ENCODE data around the gene PRSS36. TPM values are rescaled to one million over a fixed set of nuclear protein-coding genes. Genes with fewer than 3 reads are reported as not detected.

The PRSS36 gene
- total RNA-seq, 2 donors from 2014 or later, result 4.3 to 4.7 TPM

DNA sequence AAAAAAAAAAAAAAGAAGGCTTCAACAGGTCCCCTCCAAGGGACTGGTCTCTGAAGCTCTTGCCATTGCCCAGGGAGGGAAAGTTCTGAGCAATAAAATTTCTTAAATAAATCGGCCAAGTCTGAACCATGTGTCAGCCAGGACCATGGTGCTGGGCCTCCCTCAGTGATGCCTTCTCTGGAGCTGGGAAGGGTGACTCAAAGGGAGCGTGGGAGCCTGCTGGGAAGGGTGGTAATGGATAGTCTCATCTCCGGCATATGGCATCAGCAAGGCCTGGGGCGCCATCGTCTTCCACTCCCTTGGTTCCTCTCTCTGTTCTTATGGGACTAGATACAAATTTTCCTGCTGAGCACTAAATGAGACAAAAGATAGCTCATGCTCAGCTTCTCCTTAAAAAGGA, 57.5 kb downstream of the PRSS36 start:
- 92% methylated on average over 5 of the region's 5 CpGs for WGBS
- TF ChIP-seq, protein P1, sequence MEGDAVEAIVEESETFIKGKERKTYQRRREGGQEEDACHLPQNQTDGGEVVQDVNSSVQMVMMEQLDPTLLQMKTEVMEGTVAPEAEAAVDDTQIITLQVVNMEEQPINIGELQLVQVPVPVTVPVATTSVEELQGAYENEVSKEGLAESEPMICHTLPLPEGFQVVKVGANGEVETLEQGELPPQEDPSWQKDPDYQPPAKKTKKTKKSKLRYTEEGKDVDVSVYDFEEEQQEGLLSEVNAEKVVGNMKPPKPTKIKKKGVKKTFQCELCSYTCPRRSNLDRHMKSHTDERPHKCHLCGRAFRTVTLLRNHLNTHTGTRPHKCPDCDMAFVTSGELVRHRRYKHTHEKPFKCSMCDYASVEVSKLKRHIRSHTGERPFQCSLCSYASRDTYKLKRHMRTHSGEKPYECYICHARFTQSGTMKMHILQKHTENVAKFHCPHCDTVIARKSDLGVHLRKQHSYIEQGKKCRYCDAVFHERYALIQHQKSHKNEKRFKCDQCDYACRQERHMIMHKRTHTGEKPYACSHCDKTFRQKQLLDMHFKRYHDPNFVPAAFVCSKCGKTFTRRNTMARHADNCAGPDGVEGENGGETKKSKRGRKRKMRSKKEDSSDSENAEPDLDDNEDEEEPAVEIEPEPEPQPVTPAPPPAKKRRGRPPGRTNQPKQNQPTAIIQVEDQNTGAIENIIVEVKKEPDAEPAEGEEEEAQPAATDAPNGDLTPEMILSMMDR (IDR thresholded peaks at IDR 0.05), result no peak
- TF ChIP-seq POLR2A (IDR thresholded peaks at IDR 0.05), result no peak
- TF ChIP-seq POLR2AphosphoS5 (IDR thresholded peaks at IDR 0.05), result no peak
- Histone ChIP-seq H3K4me3 (no peak overlapping the region), H3K27me3 (replicated peaks; ENCODE audit: insufficient read depth) (no peaks in the 10 kb centered on the region), H3K36me3 (peaks cover 0 to 3% of the 10 kb centered on the region in 2 donors), H3K4me1 (replicated peaks) (no peaks in the 10 kb centered on the region), H3K27ac (no peak overlapping the region), H3K9me3 (no peaks in the 10 kb centered on the region)
- no peak for DNase-seq (ENCODE audit: low spot score)
- intact Hi-C loops (cut with DNase I), result loop anchor here (5.0 to 10.0 kb wide), 2 partner anchors 50 to 108 kb away; partner anchors contain the start of gene HSD3B7

DNA sequence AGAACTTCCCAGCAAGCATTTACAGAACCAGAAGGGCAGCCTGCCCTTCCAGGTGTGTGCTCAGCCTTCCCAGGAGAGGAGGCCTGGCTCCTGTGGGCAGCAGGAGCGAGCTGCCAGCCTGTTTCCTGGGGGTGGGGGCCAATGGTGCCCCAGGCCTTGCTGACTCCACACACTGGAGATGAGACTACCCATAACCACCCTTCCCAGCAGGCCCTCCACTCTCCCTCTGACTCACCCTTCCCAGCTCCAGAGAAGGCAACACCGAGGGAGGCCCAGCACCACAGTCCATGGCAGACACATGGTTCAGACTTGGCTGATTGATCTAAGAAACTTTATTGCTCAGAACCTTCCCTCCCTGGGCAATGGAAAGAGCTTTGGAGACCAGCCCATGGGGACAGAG, 59.3 kb downstream of the PRSS36 start:
- DNase-seq (ENCODE audit: low spot score), result no peak
- intact Hi-C loops (cut with DNase I), result loop anchor here (5.0 to 10.0 kb wide), 2 partner anchors 52 to 106 kb away; partner anchors contain the start of gene HSD3B7
- Histone ChIP-seq H3K4me3 (no peak overlapping the region), H3K4me1 (replicated peaks) (no peaks in the 10 kb centered on the region), H3K36me3 (peaks cover 0 to 3% of the 10 kb centered on the region in 2 donors), H3K27ac (no peak overlapping the region), H3K9me3 (no peaks in the 10 kb centered on the region), H3K27me3 (replicated peaks; ENCODE audit: insufficient read depth) (no peaks in the 10 kb centered on the region)
- WGBS, result 79% methylated on average over 2 of the region's 2 CpGs
- no peak for TF ChIP-seq POLR2A (IDR thresholded peaks at IDR 0.05)
- no peak for TF ChIP-seq POLR2AphosphoS5 (IDR thresholded peaks at IDR 0.05)
- TF ChIP-seq, protein P1 (IDR thresholded peaks at IDR 0.05), result no peak

DNA sequence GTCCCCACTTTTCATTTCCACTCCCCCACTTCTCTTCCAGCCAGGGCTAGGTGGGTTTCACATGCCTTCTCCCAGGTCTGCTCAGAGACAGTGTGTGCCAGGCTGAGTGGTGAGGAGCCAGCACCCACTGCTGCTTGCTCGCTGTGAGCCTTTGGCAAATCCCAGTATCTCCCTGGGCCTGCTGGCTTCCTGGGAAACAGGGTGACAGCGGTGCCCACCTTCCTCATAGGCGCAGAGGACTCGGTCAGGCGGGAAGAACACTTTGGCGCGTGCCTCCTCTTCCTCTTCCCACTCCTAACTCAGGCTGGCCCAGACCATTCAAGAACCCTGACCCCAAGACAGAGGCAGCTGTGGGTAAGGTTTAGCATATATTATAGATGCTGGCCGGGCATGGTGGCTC, 60.7 kb downstream of the PRSS36 start:
- no peaks in the 10 kb centered on the region for H3K4me1 ChIP-seq (replicated peaks)
- no peaks in the 10 kb centered on the region for H3K9me3 ChIP-seq
- WGBS, result 97% methylated on average over 8 of the region's 8 CpGs
- TF ChIP-seq POLR2A (IDR thresholded peaks at IDR 0.05), result no peak
- no peak for TF ChIP-seq POLR2AphosphoS5 (IDR thresholded peaks at IDR 0.05)
- TF ChIP-seq, protein P1 (IDR thresholded peaks at IDR 0.05), result no peak
- intact Hi-C loops (cut with DNase I), result no loop called here
- no peak overlapping the region for H3K4me3 ChIP-seq
- DNase-seq (ENCODE audit: low spot score), result no peak
- H3K27me3 ChIP-seq (replicated peaks; ENCODE audit: insufficient read depth), result no peaks in the 10 kb centered on the region
- H3K27ac ChIP-seq, result no peak overlapping the region
- H3K36me3 ChIP-seq, result peaks cover 0 to 6% of the 10 kb centered on the region in 2 donors

Small RNA genes lying within 50 kb of the gene (small RNA-seq; reads per million reads assigned to genes)
- 0 reads per million in 2 donors for gene AC009088.4
- 0 reads per million in 2 donors for gene NDUFA3P6

Other genes starting within 250 kb of the PRSS36 start
- 100 to 1,000 TPM in 1 of 2 donors, 10 to 100 TPM in 1; 23.5 to 125 TPM for gene FBXL19, start 226.5 kb downstream of the PRSS36 start, total RNA-seq
- 100 to 1,000 TPM in 1 of 2 donors, 10 to 100 TPM in 1; 74.6 to 114 TPM for gene ORAI3, start 201.0 kb downstream of the PRSS36 start, total RNA-seq
- 10 to 100 TPM in 1 of 2 donors, 1 to 10 TPM in 1; 10.0 to 29.1 TPM for gene SETD1A, start 192.3 kb downstream of the PRSS36 start, total RNA-seq
- gene HSD3B7, start 164.9 kb downstream of the PRSS36 start, total RNA-seq, result 10 to 100 TPM; 10.3 to 10.7 TPM
- under 1 TPM; 0.36 to 0.91 TPM for gene STX1B, start 139.4 kb downstream of the PRSS36 start, total RNA-seq
- gene STX4, start 116.5 kb downstream of the PRSS36 start, total RNA-seq, result 10 to 100 TPM; 40.7 to 51.7 TPM
- 10 to 100 TPM; 15.6 to 21.4 TPM for gene ZNF668, start 75.8 kb downstream of the PRSS36 start, total RNA-seq
- gene ZNF646, start 75.6 kb downstream of the PRSS36 start, total RNA-seq, result 10 to 100 TPM; 26.3 to 33.7 TPM
- gene PRSS53, start 61.1 kb downstream of the PRSS36 start, total RNA-seq, result 1 to 10 TPM; 2.5 TPM
- gene VKORC1, start 55.3 kb downstream of the PRSS36 start, total RNA-seq, result 100 to 1,000 TPM; 106 to 175 TPM
- gene BCKDK, start 41.7 kb downstream of the PRSS36 start, total RNA-seq, result 10 to 100 TPM; 78.5 to 80.6 TPM
- gene KAT8, start 32.4 kb downstream of the PRSS36 start, total RNA-seq, result 100 to 1,000 TPM in 1 of 2 donors, 10 to 100 TPM in 1; 92.6 to 115 TPM
- 100 to 1,000 TPM in 1 of 2 donors, 10 to 100 TPM in 1; 29.9 to 118 TPM for gene PRSS8, start 14.3 kb downstream of the PRSS36 start, total RNA-seq
- 10 to 100 TPM; 48.6 to 87.5 TPM for gene FUS, start 30.1 kb upstream of the PRSS36 start, total RNA-seq
- 10 to 100 TPM; 27.2 to 51.6 TPM for gene PYCARD, start 52.7 kb upstream of the PRSS36 start, total RNA-seq
- 1 to 10 TPM in 1 of 2 donors, under 1 TPM in 1; 0.23 to 3.9 TPM for gene TRIM72, start 64.1 kb upstream of the PRSS36 start, total RNA-seq
- not detected for gene PYDC1, start 67.1 kb upstream of the PRSS36 start, total RNA-seq
- gene ITGAM, start 109.9 kb upstream of the PRSS36 start, total RNA-seq, result 1 to 10 TPM in 1 of 2 donors, under 1 TPM in 1; 0.36 to 5.1 TPM
- gene ITGAX, start 205.1 kb upstream of the PRSS36 start, total RNA-seq, result 1 to 10 TPM; 2.0 to 3.7 TPM
- not detected for gene ITGAD, start 243.3 kb upstream of the PRSS36 start, total RNA-seq

Data from prostate gland (tissue), 2 donors.